NAMALWA (cell line): ENCODE results near the gene APOL2.
"Not testable (repeated sequence)": the region's sequence is repeated elsewhere in the genome, so short reads cannot be mapped to it uniquely, and the experiment has no call there.

Experiments used
- DNase-seq: peaks from one replicate; pipeline ENCODE4 v3.0.0-alpha.2; 2015; ENCODE audit warnings: low spot score

APOL2 gene

DNA sequence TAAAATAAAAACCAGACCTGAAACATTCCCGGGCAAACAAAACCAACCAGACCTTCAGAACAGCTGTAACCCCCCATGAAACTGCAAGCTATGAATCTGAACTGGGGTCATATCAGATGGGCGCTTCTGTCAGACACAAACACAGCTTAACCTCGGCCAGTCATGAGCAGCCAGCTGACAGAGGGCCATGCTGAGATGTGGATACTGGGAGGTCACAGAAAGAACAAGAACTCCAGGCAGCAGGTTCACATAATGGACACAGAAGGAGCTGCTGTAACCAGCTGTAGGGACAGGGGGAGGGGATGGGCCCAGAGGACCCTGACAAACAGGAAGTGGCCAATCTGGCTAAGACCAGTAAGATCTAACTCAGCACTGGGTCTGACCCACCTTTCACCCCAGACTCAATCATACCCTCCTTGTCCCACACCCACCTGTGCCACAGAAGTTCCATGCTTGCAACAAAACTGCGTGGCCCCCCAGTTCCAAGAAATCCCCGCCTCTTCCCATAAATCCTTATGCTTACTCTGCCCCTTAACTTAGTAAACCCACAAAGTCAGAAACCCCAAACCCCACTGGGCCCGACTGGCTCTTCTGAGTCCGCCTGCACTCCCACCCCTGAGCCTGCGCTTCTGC is 41.7 kb downstream of the APOL2 start:
- no peak for DNase-seq

DNA sequence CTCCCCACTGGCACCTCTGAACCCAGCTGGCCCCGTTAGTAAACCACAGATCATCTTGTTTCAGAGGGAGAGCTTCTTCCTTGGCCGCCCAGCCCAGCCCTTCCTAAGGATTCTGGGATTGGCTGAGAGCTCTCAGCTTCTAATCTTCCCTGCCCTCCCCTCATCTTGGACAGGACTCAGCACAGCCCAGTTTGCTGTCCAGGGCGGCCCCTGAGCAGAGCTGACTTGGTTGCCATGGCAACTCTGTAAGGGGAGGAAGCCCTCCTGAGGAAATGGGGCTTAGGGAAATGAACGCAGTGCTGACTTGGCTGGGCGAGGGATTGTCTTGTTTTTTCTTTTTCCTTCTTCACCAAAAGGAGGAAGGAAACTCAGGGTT is 42.3 kb downstream of the APOL2 start:
- DNase-seq: peak; percentile 34

DNA sequence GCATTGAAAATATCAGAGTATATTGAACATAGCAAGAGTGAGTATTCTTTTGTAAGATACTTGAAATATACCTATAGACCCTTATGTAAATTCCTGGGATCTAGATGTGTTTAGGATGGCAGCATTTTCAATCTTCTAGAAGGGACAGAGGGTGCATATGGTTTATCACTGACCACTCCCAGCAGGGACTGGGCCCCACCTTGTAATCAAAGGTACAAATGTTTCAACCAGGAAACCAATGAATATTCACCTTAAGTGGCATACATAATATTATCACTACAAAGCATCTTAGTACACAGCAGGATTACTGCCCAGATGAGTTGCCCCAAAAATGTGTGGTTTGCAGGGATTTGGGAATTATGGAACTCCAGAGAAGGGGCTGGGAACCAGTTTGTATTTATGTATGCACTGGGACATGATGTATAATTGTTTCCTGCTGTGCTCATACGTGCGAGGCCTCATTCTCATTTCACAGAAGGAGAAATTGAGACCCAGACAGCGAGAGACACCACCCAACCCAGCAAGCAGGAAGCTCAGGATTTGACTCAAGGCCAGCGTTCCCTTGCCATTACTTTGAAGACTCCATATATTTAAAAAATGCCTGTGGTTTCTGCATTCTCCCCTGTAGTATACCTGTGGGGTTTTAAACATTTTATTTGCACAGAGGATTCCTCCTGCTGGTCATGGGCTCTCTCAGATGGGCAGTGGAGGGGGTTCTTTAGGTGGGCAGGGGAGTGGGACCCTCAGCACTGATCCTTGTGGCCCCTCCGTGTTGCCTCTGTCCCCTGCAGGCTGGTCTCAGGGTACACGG is 42.9 kb downstream of the APOL2 start:
- no peak for DNase-seq

DNA sequence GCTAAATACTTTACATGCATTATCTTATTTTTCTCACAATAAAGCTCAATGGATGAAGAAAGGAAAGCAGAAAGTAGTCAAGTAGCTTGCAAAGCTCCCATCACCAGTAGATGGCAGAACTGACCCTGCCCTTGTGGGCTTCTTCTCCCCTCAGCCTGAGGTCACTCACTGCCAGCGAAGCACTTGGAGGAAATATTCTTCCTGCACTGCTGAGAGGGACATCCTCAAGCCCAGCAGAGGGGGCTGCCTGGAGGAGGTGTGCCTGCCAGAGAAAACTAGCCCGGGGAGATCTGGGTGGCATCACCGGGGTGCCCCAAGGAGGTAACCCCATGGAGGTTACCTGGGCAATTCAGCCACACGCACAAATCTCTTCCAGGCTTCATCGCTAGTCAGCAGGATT is 44.4 kb downstream of the APOL2 start:
- DNase-seq: peak; percentile 60

DNA sequence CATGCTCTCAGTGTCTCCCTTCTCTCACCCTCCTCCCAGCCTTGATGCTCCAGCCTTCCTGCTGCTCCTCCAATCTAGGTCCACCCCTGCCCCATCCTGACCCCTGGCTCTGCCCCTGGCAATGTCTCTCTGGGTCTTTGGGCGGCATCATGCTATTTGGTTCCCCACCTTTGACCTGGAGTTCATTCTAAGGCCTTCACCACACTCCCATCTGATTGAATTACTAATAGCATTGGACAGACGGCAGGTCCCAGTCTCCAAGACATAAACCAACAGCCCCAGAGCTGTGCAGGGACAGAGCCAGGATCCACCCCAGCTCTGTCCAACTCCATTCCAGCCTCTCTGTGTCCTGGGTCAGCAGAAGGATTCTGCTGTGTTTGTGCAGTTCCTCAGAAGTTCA is 44.9 kb downstream of the APOL2 start:
- no peak for DNase-seq

DNA sequence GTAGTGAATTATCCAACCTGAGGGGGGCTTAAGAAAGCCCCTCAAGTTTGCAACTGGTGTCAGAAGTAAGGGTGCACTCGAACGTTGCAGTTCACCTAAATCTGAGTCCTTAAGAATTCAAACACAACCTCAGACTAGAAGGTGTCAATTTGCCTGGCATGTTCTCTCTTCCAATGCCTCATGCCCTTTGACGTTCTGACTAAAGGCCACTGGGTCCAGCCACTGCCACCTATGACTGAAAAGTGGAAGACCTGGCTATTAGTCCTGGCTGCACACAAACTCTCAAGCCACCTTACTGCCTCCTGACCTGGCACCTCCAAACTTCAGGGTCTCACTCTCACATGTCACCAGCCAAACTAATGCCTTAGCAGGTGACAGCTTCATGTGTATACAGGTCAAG is 45.8 kb downstream of the APOL2 start:
- DNase-seq: no peak

DNA sequence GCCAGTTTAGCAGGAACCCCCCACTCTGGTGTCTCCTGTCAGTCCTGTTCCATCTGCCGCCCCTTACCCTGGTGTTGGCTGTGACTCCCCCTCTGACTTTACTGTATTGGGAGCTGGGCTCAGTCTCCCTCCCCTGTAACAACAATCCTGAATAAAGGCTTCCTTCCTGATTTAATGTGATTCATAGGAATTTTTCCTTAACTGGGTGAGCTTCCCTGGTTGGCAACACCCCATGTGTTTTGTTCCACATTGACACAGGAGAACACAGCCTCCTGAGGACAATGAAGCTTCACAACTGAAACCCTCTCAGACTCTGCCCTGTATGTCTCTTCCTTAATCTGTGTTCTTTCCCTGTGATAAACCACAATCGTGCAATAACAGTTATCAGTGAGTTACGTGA is 46.2 kb downstream of the APOL2 start:
- DNase-seq: no peak

DNA sequence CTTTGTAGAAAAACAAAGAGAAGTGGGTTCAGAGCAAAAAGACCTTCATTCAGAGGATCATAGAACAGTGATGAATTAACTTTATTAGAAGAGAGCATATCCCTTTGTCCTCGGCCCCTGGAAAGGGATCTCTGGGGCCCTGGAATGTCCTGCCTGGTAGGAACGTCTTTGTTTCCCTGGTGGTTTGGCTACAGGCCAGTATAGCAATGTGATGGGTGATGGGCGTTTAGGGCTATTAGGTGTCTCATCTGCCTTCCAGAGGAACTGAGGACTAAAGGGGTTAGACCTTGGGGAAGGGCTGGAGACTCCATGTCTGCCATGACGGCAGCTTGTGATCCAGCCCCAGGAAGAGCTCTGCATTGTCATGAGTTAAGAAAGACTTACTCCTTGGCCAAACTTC is 46.8 kb downstream of the APOL2 start:
- DNase-seq: no peak

DNA sequence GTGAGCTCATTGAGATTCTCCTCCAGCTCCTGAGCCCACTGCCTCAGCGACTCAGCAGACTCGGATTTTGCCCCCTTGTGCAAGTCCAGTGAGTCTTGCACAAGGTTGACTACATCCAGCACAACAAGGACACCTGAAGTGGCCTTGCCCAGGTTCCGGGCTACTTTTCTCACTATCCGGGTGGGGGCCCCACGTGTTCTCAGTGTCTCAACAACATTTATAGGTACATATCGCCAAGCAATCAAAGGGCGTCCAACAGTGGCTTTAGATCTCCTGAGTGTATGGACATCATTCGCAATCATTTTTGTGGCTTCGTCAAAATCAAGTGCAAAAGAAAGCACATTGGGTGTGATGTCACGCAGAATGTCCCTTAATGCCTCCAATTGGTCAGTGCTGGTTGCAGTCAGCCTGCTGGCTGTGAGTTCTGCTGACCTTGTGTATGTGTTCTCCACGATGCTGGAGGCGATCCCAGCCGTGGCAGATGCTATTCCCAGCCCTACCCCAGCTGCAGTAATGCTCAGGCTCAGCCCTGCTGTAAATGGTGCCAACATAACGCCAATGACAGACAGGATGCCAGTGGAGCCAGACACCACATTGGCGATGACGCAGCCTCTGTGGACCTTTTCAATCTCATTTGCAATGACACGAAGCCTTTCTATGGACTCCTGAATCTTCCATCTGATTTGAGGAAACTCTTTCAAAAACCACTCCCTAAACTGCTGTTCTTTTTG is 48.1 kb downstream of the APOL2 start:
- DNase-seq: no peak

DNA sequence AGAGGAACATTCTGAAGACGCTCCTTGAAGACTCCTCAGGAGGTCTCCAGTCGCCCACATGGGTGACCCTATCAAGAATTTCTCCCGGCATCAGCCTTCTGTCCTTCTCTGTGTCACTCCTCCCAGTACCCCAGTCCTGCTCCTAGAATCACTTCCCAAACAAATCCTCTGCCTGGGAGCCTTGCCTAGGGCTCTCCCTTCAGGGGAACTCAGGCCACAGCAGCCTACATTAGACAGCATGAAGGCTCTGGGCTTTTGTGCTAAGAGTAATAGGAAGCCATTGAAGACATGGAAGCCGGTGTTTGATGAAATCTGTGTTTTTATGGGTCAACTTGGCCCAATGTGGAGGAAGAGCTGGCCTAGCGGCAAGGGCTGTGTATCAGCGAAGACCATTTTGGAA is 51.5 kb downstream of the APOL2 start:
- DNase-seq: not testable (repeated sequence)

DNA sequence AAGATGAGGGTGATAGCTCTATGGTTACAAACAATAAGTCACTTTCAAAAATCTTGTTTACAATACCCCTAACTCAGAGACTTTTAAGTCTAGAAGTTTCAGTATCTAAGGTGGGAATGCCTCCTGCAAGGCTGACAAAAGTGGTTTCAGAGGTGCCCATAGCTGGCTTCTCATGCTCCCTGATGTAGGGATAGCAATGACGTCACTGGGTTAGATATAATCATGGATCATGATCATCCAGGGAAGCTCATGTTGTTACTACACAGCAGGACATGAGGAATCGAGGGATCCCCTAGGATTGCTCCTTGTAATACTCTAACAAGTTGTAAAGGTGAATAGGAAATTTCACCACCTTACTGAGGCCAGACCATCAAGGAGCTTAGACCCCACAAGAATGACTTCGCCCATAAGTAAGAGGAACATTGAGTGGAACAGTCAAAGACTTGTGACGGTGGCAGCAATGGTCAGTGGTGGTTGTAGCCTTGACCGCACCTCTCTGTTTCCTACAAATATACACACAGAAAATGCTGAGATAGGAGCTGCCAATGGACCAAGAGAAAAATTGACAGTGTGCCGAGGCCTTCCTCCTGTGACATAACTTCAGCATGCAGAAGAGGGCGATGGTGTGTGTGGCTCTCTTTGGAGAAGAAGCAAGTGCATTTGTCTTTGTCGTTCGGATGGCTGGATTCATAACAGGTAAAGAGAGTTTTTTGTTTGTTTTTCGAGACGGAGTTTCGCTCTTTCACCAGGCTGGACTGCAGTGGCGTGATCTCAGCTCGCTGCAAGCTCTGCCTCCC is 53.3 kb downstream of the APOL2 start:
- no peak for DNase-seq

DNA sequence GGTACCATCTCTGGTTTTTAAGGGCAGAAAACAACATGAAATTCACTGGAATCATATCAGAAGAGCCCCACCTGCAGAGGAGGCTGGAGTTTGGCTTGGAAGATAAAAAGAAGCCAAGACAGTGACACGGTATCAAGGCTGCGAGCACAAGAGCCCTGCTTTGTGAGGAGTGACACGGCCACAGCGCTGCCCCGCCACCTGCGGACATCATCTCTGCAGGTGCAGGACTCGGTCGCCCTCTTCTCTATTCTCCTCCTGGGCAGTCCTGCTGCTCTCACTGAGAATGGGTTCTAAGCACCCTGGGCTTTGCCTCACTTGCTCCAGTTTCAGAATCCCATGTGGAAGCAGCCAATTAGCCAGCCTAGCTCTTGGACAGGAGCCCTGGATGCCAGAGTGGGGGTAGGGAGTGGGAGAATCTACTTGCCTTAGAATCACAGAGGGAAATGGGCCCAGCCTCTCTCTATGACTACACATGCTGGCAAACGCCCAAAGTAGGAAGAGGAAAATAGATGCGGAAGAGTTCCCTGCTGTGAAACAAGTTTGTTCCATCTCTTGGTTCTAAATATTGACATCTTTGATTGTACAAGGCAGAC is 54.8 kb downstream of the APOL2 start:
- DNase-seq: no peak

DNA sequence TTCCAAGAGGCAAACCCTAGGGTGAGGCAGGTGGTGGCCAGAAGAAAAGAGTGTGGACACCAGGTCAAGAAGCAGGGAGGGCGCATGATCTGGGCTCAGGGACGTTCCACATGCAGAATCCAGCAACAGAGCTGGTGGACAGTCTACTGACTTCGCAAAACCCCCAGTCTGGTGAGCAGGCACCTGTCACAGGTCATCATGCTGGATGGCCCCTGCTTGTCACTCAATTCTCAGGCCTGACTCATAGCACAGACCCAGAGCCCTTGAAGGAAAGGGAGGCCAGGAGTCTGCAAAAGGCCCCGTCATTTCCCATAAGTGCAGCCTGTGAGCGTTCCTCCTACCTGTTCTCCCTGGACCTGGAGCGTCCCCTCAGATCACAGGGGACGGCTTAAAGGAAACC is 55.9 kb downstream of the APOL2 start:
- no peak for DNase-seq

DNA sequence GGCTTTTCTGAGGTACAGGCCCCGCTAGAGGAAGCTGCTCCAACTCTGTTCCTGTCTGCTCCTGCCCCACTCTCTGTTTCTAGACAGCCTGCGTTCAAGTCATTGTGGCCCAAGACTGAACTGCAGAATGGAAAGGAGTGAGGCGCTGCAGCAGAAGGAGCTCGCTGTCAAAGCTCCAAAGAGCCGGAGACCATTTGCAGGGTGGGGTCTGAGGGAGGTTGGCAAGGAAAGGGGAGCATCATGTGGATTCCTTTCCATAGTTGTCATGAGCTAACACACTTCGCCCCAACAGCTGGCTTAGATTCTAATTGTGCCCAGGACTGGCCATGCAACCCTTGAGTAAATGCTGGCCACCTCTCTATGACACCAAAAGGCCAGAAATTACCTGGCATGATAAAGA is 56.5 kb downstream of the APOL2 start:
- no peak for DNase-seq

DNA sequence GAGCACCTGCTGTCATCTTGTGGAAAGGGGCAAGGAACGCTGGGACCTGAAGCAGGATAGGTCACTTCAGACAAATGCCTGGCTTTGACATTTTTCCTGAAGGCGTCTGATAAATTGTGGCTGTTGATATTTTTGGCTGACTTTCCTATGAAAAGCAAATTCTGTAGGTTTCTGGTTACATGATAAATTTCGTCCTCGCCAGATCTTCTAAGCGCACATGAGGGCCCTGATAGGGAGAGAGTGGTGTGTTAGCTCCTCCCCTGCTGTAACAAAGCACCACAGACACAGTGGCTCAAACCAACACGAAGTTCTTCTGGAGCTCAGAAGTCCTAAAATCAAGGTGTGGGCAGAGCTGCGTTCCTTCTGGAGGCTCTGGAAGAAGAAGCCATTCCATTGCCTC is 57.3 kb downstream of the APOL2 start:
- DNase-seq: no peak

DNA sequence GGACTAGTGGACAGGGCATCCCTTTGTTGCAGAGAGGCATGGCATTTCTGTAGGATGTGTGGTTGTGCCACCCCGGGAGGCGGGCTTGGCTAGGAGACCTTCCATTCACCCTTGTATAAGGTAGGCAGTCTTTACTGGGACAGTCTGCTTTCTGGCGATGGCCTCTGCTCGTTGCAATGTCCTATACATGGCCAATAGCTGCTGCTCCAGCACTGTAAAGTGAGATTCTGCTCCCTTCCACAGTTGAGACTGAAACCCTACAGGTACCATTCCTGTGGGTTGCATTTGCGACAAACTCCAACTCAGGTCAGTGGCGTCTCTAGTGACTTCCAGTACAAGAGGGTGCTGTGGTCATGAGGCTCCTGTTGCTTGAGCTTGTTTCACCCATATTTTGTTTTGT is 58.4 kb downstream of the APOL2 start:
- no peak for DNase-seq

DNA sequence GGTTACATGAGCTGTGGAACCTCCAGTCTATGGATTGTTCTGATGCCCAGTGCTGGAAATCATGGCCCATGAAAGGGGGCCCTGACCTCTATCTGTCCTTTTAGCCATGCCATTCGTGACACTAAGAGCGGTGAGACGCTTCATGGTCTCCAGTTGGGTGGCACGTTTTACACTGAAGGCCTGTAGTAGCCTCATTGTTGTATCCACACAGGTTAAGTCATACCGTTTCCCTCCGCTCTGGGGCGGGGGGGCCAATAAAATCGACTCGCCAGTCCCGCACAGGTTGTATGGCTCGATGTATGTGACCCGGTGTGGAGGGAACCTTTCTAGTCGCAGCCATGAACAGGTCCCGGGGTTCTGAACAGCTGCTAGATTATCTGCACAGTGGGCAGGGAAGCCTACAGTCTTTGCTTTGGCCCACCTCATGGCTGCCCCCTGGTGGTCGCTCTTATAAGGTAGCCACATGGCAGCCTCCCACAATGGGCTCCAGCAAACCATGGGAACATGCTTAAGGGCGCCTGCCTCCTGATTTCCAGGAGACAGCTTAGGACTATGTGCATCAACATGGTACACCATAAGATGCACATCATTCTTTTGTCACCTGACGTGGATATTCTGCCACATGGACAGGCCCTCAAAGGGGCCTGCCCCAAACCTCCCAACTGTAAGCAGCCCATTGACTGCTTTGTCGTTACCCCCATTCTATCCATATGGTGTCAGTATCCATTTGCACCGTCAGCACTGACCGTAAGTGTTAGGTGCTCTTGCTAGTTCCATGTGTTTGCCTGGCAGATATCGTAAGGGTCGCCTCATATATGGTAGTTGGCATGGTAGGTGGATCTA is 59.1 kb downstream of the APOL2 start:
- peak; percentile 75 for DNase-seq

DNA sequence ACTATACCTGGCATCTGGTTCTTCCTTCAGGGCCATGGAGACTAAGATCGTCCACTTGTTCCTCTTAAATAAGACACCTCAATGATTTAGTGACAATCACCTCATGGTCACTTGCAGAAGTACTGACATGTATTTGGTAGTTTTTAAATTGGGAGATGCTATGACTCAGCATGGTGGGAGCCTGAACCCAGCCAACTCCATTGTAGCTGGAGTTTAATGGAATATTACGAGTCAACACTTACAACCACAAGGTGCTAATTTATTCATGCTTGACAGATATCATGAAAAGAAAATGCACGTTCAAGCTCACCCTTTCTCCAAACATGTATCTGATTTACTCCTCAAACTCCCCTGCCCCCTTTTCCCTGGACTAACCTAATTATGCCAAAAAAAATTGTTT is 62.2 kb downstream of the APOL2 start:
- DNase-seq: no peak
